IMR-90 (cell line): ENCODE data around the gene TBC1D10B. TPM values are rescaled to one million over a fixed set of nuclear protein-coding genes. Genes with fewer than 3 reads are reported as not detected.

ENCODE experiments used
- ATAC-seq: fragments of 200-7000 bp; cut with Tn5 transposase; 2 replicates; pipeline ENCODE4 v1.9.1; 2020; ENCODE audit warnings: low read depth, mild to moderate bottlenecking, moderate library complexity
- BruUV-seq: library from RNA; stranded (reverse); fragments of 400-500 nt; replicated peaks from 2 replicates; lab custom pipeline; 2021; lab: Mats Ljungman, UMichigan
- CTCF ChIA-PET: fragments of 300-600 bp; formaldehyde crosslinking; extraction: SDS; loops from one replicate; lab custom pipeline; 2021; ENCODE audit warnings: antibody characterized with exemption; lab: Yijun Ruan, JAX
- POLR2A ChIA-PET: fragments of 300-600 bp; sonication (Branson Sonifier 250); formaldehyde crosslinking; loops from one replicate; lab custom pipeline; 2022; ENCODE audit warnings: antibody characterized with exemption; ENCODE audit not compliant: unreplicated experiment; lab: Charles Lee
- DNase-seq: peaks from one replicate; pipeline ENCODE4 v3.0.0; 2013
- H2AFZ ChIP-seq: replicated peaks from 2 replicates; pipeline ENCODE3; 2013; ENCODE audit warnings: low read length, mild to moderate bottlenecking; ENCODE audit not compliant: poor library complexity
- H2AK5ac ChIP-seq: 2 replicates; pipeline ENCODE4 v1.6.1; 2013; ENCODE audit warnings: low read depth, low read length, inconsistent platforms
- H2AK9ac ChIP-seq: replicated peaks from 2 replicates; pipeline ENCODE3; 2013; ENCODE audit warnings: mild to moderate bottlenecking, low read depth, low read length, moderate library complexity; ENCODE audit not compliant: poor library complexity
- H2BK120ac ChIP-seq: 2 replicates; pipeline ENCODE4 v1.6.1; 2013; ENCODE audit warnings: low read depth, low read length, inconsistent platforms
- H2BK15ac ChIP-seq: 3 replicates; pipeline ENCODE4 v1.6.1; 2013; ENCODE audit warnings: low read depth, low read length, inconsistent platforms
- H2BK20ac ChIP-seq: 2 replicates; pipeline ENCODE4 v1.6.1; 2013; ENCODE audit warnings: low read depth, mild to moderate bottlenecking, inconsistent platforms, low read length, moderate library complexity
- H2BK5ac ChIP-seq: 2 replicates; pipeline ENCODE4 v1.6.1; 2013; ENCODE audit warnings: mild to moderate bottlenecking, low read depth, low read length, inconsistent platforms; ENCODE audit not compliant: poor library complexity, severe bottlenecking
- H3K14ac ChIP-seq: replicated peaks from 2 replicates; pipeline ENCODE4 v1.6.1; 2013; ENCODE audit warnings: low read depth, low read length, inconsistent platforms
- H3K18ac ChIP-seq: 2 replicates; pipeline ENCODE4 v1.6.1; 2013; ENCODE audit warnings: low read depth, low read length, control low read depth
- H3K23ac ChIP-seq: 2 replicates; pipeline ENCODE4 v1.6.1; 2013; ENCODE audit warnings: low read depth, low read length, inconsistent platforms
- H3K27ac ChIP-seq: 2 replicates; pipeline ENCODE4 v1.5.1; 2013; ENCODE audit warnings: mild to moderate bottlenecking, control low read depth, low read length; ENCODE audit not compliant: insufficient read depth
- H3K27me3 ChIP-seq: 2 replicates; pipeline ENCODE4 v1.6.1; 2013; ENCODE audit warnings: low read length; ENCODE audit not compliant: control insufficient read depth, insufficient read depth
- H3K36me3 ChIP-seq: 2 replicates; pipeline ENCODE4 v1.6.1; 2013; ENCODE audit warnings: low read length, mixed read lengths; ENCODE audit not compliant: control insufficient read depth, insufficient read depth
- H3K4ac ChIP-seq: 2 replicates; pipeline ENCODE4 v1.6.1; 2013; ENCODE audit warnings: low read depth, low read length, inconsistent platforms
- H3K4me1 ChIP-seq: 2 replicates; pipeline ENCODE4 v1.6.1; 2013; ENCODE audit warnings: low read length, mixed read lengths; ENCODE audit not compliant: control insufficient read depth, insufficient read depth
- H3K4me2 ChIP-seq: 2 replicates; pipeline ENCODE4 v1.6.1; 2013; ENCODE audit warnings: low read depth, mild to moderate bottlenecking, control low read depth, low read length, moderate library complexity
- H3K4me3 ChIP-seq: 2 replicates; pipeline ENCODE4 v1.5.1; 2013; ENCODE audit warnings: low read depth, mild to moderate bottlenecking, control low read depth, low read length, moderate library complexity; ENCODE audit not compliant: insufficient read depth
- H3K56ac ChIP-seq: 2 replicates; pipeline ENCODE4 v1.6.1; 2013; ENCODE audit warnings: low read length, inconsistent platforms; ENCODE audit not compliant: insufficient read depth; ENCODE audit errors: extremely low read depth
- H3K79me1 ChIP-seq, 2 experiments: 2 replicates each; pipeline ENCODE4 v1.6.1; 2013; ENCODE audit warnings: low read length in 2 of 2, inconsistent platforms in 1 of 2, low read depth in 1 of 2
- H3K9ac ChIP-seq: 2 replicates; pipeline ENCODE4 v1.6.1; 2013; ENCODE audit warnings: low read depth, low read length, control low read depth
- H3K9me1 ChIP-seq: 2 replicates; pipeline ENCODE4 v1.6.1; 2013; ENCODE audit warnings: low read length, inconsistent platforms; ENCODE audit not compliant: insufficient read depth
- H3K9me3 ChIP-seq: 2 replicates; pipeline ENCODE4 v1.6.1; 2013; ENCODE audit warnings: low read length; ENCODE audit not compliant: control insufficient read depth, insufficient read depth
- H4K20me1 ChIP-seq: 2 replicates; pipeline ENCODE4 v1.6.1; 2013; ENCODE audit warnings: low read length, inconsistent platforms; ENCODE audit not compliant: insufficient read depth
- H4K5ac ChIP-seq: 2 replicates; pipeline ENCODE4 v1.6.1; 2013; ENCODE audit warnings: mild to moderate bottlenecking, low read depth, low read length, control low read depth
- H4K8ac ChIP-seq, 2 experiments: 2 replicates each; pipeline ENCODE4 v1.6.1; 2013; ENCODE audit warnings: low read depth in 2 of 2, low read length in 2 of 2, control low read depth in 1 of 2, inconsistent platforms in 1 of 2
- H4K91ac ChIP-seq: 2 replicates; pipeline ENCODE4 v1.6.1; 2013; ENCODE audit warnings: low read depth, low read length, inconsistent platforms; ENCODE audit not compliant: insufficient read depth
- BHLHE40 ChIP-seq: fragments of 150-350 bp; IDR thresholded peaks from 2 replicates; pipeline ENCODE4 v1.6.1; 2016; ENCODE audit warnings: mild to moderate bottlenecking, low read depth, low read length
- CEBPB ChIP-seq: IDR thresholded peaks from 2 replicates; pipeline ENCODE4 v1.6.1; 2012; ENCODE audit warnings: low read depth, low read length, improper control_type of control experiment
- CHD1 ChIP-seq: IDR thresholded peaks from 2 replicates; pipeline ENCODE4 v1.6.1; 2012; ENCODE audit warnings: low read depth, low read length, improper control_type of control experiment
- CTCF ChIP-seq: conservative IDR thresholded peaks from 2 replicates; pipeline ENCODE4 v1.5.1; 2012; ENCODE audit warnings: mild to moderate bottlenecking, low read depth, low read length, improper control_type of control experiment
- FOS ChIP-seq: fragments of 150-350 bp; IDR thresholded peaks from 2 replicates; pipeline ENCODE4 v1.6.1; 2016; ENCODE audit warnings: low read depth, low read length
- MAFK ChIP-seq: IDR thresholded peaks from 2 replicates; pipeline ENCODE4 v1.6.1; 2012; ENCODE audit warnings: low read depth, low read length, improper control_type of control experiment
- MAZ ChIP-seq: IDR thresholded peaks from 2 replicates; pipeline ENCODE4 v1.6.1; 2012; ENCODE audit warnings: low read depth, mild to moderate bottlenecking, low read length, improper control_type of control experiment, moderate library complexity, borderline replicate concordance
- MXI1 ChIP-seq: IDR thresholded peaks from 2 replicates; pipeline ENCODE4 v1.6.1; 2012; ENCODE audit warnings: low read depth, mild to moderate bottlenecking, low read length, moderate library complexity, borderline replicate concordance
- NFE2L2 ChIP-seq: fragments of 150-350 bp; IDR thresholded peaks from 2 replicates; pipeline ENCODE4 v1.6.1; 2016; ENCODE audit warnings: low read depth, mild to moderate bottlenecking, low read length
- POLR2A ChIP-seq: IDR thresholded peaks from 2 replicates; pipeline ENCODE4 v1.6.1; 2012; ENCODE audit warnings: mild to moderate bottlenecking, low read depth, low read length
- RAD21 ChIP-seq: IDR thresholded peaks from 2 replicates; pipeline ENCODE4 v1.6.1; 2012; ENCODE audit warnings: low read length, improper control_type of control experiment
- RCOR1 ChIP-seq: IDR thresholded peaks from 2 replicates; pipeline ENCODE4 v1.6.1; 2012; ENCODE audit warnings: mild to moderate bottlenecking, low read length, improper control_type of control experiment; ENCODE audit not compliant: insufficient replicate concordance
- RFX5 ChIP-seq: IDR thresholded peaks from 2 replicates; pipeline ENCODE4 v1.8.0; 2012; ENCODE audit warnings: low read depth, mild to moderate bottlenecking, low read length, moderate library complexity
- SMC3 ChIP-seq: fragments of 150-350 bp; IDR thresholded peaks from 2 replicates; pipeline ENCODE4 v1.6.1; 2016; ENCODE audit warnings: low read depth, mild to moderate bottlenecking, antibody characterized with exemption, low read length, moderate library complexity
- USF2 ChIP-seq: fragments of 150-350 bp; IDR thresholded peaks from 2 replicates; pipeline ENCODE4 v1.6.1; 2017; ENCODE audit warnings: mild to moderate bottlenecking, antibody characterized with exemption, low read length, low read depth
- WGBS, 2 experiments: methylation state at CpG; one replicate each; pipeline versions ENCODE4 v1.1.5 to v1.1.7; 2013; ENCODE audit warnings: missing lambda C conversion rate in 2 of 2; ENCODE audit not compliant: insufficient read length in 1 of 2; ENCODE audit errors: extremely low coverage in 2 of 2; 5-methylcytosine and 5-hydroxymethylcytosine counted together
- dilution Hi-C: fragments of 300-500 bp; cut with HindIII; formaldehyde crosslinking; loops from one replicate; pipeline ENCODE4 v1.14.3; 2018; ENCODE audit warnings: low sequenced_read_pairs; ENCODE audit not compliant: unreplicated experiment
- in situ Hi-C: fragments of 300-500 bp; cut with MboI; formaldehyde crosslinking; loops from 3 replicates; pipeline ENCODE4 v1.14.3; 2019; ENCODE audit warnings: low sequenced_read_pairs, inconsistent platforms, mixed read lengths
- intact Hi-C: fragments of 100-400 bp; cut with micrococcal nuclease; formaldehyde crosslinking; loops from 2 replicates; pipeline ENCODE4 v1.10.0; 2022
- polyA plus RNA-seq, 3 experiments: library from polyadenylated mRNA; depleted of rRNA; stranded (reverse); fragments of >200 nt; gene quantifications; 2 replicates each; pipeline ENCODE4 v1.2.3, GENCODE V29; 2012; ENCODE audit warnings: low replicate concordance in 1 of 3
- total RNA-seq: library from RNA; depleted of rRNA; stranded (reverse); fragments of >200 nt; gene quantifications from 2 replicates; pipeline ENCODE4 v1.2.3, GENCODE V29; 2012
- TF ChIP-seq, protein P1 (sequence below): fragments of 150-350 bp; IDR thresholded peaks from 2 replicates; pipeline ENCODE4 v1.6.1; 2016; ENCODE audit warnings: low read depth, mild to moderate bottlenecking, low read length, moderate library complexity, borderline replicate concordance

The TBC1D10B gene
- total and polyA plus RNA-seq, 2 of the 4 experiments (the other 2 are of a cell fraction) = 8.4 to 24.9 TPM

- Histone ChIP-seq H3K79me1 (peaks cover 15 to 48% of the 10 kb centered on the region in 2 experiments), H4K20me1 (peaks cover 9% of the 10 kb centered on the region), H3K18ac (no peak overlapping the region), H4K5ac (no peak overlapping the region), H3K56ac (no peak overlapping the region), H3K4me1 (peaks cover 5% of the 10 kb centered on the region; the same call in 1 of the 2 replicates), H3K36me3 (peaks cover 41% of the 10 kb centered on the region), H2BK20ac (no peak overlapping the region), H3K9ac (no peak overlapping the region), H3K9me3 (no peaks in the 10 kb centered on the region), H3K4me2 (no peak overlapping the region), H2AFZ (no peak overlapping the region), H3K27ac (no peak overlapping the region), H4K91ac (no peak overlapping the region), H3K23ac (no peak overlapping the region), H2BK5ac (no peak overlapping the region), H2AK9ac (no peak overlapping the region), H2BK120ac (no peak overlapping the region), H4K8ac (no peak overlapping the region), H3K9me1 (peaks cover 7% of the 10 kb centered on the region; the same call in 1 of the 2 replicates), H2AK5ac (no peak overlapping the region), H3K14ac (no peak overlapping the region), H3K4me3 (no peak overlapping the region), H2BK15ac (no peak overlapping the region), H3K27me3 (no peaks in the 10 kb centered on the region), H3K4ac (no peak overlapping the region)
- WGBS, 2 experiments = 97% methylated on average over 3 of the region's 6 CpGs; no CpG with 5 or more reads in 1 of the 2 experiments
- intact Hi-C loops = no loop called here
- dilution Hi-C loops = no loop called here
- no peak for TF ChIP-seq CEBPB
- no peak for TF ChIP-seq RAD21
- no peak for TF ChIP-seq CTCF
- no peak for TF ChIP-seq CHD1
- no peak for TF ChIP-seq MAZ
- TF ChIP-seq, protein P1, sequence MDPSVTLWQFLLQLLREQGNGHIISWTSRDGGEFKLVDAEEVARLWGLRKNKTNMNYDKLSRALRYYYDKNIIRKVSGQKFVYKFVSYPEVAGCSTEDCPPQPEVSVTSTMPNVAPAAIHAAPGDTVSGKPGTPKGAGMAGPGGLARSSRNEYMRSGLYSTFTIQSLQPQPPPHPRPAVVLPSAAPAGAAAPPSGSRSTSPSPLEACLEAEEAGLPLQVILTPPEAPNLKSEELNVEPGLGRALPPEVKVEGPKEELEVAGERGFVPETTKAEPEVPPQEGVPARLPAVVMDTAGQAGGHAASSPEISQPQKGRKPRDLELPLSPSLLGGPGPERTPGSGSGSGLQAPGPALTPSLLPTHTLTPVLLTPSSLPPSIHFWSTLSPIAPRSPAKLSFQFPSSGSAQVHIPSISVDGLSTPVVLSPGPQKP = no peak
- TF ChIP-seq BHLHE40 = no peak
- TF ChIP-seq MAFK = no peak
- TF ChIP-seq RCOR1 = no peak
- no peak for TF ChIP-seq FOS
- no peak for TF ChIP-seq NFE2L2
- no peak for TF ChIP-seq USF2
- no peak for TF ChIP-seq MXI1
- TF ChIP-seq RFX5 = no peak
- TF ChIP-seq POLR2A = no peak
- no peak for TF ChIP-seq SMC3
- in situ Hi-C loops = no loop called here
- POLR2A ChIA-PET = no interaction called here
- DNase-seq (no peak), ATAC-seq (no peak)
- CTCF ChIA-PET = no interaction called here
- no TSS peak for BruUV-seq
These were observed 10.5 kb downstream of the TBC1D10B start for GRCh38 chr16:30359871-30360170.
